GM12864 (cell line): Measurements from ENCODE around the gene CRADD.

Experiments used
- DNase-seq: peaks from one replicate; pipeline ENCODE4 v3.0.0-alpha.2; 2011; ENCODE audit warnings: low read depth
- H3K4me3 ChIP-seq: 2 replicates; pipeline ENCODE4 v1.5.1; 2011; ENCODE audit warnings: mild to moderate bottlenecking, low read depth, low read length, control low read depth
- CTCF ChIP-seq: IDR thresholded peaks from 2 replicates; pipeline ENCODE4 v1.5.1; 2011; ENCODE audit warnings: low read depth, mild to moderate bottlenecking, moderate library complexity, low read length, control low read depth, inconsistent platforms; ENCODE audit errors: missing control alignments

CRADD gene

GRCh38 chr12:93902736-93903562, 225.8 kb downstream of the CRADD start:
- no peak for DNase-seq
- no peak overlapping the region for H3K4me3 ChIP-seq

GRCh38 chr12:93904124-93904523, 226.9 kb downstream of the CRADD start:
- no peak for DNase-seq
- TF ChIP-seq CTCF: no peak
- H3K4me3 ChIP-seq: no peak overlapping the region

More at GRCh38 chr12:93902736-93903562, 225.8 kb downstream of the CRADD start:
- no peak for TF ChIP-seq CTCF

GRCh38 chr12:93908264-93908663, 231.1 kb downstream of the CRADD start:
- DNase-seq: no peak
- no peak overlapping the region for H3K4me3 ChIP-seq
- no peak for TF ChIP-seq CTCF

- no peak overlapping the region for H3K4me3 ChIP-seq
- DNase-seq: no peak
- TF ChIP-seq CTCF: no peak
Observed at GRCh38 chr12:93908846-93909567, 231.8 kb downstream of the CRADD start.

- no peak for DNase-seq
- no peak overlapping the region for H3K4me3 ChIP-seq
- TF ChIP-seq CTCF: no peak
Observed at GRCh38 chr12:93911396-93911795, 234.2 kb downstream of the CRADD start.

- TF ChIP-seq CTCF: no peak
- no peak for DNase-seq
- H3K4me3 ChIP-seq: no peak overlapping the region
Observed at GRCh38 chr12:93912086-93912733, 235.0 kb downstream of the CRADD start.
